ENCODE results near the gene LEPR.

LEPR gene

DNA sequence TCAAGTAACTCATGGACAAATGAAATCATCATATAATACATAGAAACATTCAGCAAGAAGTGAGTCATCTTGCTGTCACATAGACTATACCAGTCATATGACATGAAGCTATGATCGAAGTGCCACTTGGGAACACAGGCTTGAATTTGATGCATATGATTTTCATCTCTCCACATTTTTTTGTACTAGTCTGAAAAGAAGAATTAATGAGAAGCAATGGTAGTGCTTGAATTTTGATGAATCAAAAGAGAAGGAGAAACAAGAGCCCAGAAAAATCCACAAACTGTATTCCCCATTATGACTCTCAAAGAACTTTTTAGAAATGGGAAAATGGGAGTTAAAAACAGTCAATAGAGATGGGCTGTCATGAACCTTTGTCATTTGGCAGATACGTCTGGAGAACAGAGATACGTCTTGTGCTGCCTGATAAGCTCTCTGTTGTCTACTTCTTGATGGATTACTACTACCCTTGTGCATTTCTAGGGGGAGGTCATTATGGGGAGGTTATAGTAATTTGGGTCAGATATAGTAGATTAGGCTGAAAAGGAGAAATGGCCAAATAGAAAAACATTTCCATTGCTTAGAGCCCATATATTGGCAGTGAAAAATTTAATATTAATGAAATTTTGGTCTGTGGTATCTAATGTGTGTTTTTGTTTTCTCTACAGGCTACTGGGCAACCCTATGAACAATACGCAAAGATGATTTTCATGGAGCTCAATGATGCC is 8.0 kb upstream of the LEPR start:
- no peak for DNase-seq (ENCODE audit: low read depth in 2 of 2)

- DNase-seq (ENCODE audit: low read depth in 2 of 2): no peak
Measured at GRCh38 chr1:65412984-65413375, 7.5 kb upstream of the LEPR start.

- no peak for DNase-seq (ENCODE audit: low read depth in 2 of 2)
Measured at GRCh38 chr1:65414538-65414937, 5.9 kb upstream of the LEPR start.

DNA sequence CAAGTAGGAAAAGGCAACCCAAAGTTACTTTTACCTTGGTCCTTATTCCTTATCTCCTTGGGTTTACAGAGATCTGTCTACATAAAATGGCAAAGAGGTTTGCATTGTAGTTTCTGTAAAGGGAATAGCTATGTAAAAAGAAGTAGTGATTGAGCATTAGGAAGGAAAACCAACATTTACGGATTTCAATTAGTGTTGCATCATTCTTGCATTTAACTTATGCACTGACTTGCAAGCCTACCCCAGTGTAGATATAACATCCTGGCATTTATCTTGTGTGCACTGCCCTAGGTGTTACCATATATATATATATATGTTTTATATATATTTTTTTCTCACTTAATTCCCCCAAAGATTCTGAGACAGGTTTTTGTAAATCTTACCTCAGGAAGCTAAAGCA is 3.7 kb upstream of the LEPR start:
- no peak for DNase-seq (ENCODE audit: low read depth in 2 of 2)

DNA sequence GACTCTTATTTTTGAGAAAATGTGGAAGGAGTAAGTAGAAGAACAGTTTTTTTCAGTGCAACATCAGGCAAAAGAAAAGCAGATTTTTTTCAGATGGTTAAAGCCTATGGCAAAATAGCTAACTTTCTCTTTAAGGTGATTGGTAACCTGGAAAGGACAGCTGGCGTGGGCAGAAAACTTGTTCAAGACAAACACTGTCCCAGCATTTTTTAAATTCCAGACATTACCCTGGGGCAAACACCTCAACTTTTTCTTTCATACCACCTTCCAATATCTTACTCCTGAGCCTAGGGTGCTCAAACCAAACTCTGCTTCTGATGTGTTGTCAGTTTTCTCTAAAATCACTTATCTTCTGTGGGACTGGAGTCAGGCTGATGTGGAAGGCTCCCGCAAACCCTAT is 2.7 kb upstream of the LEPR start:
- DNase-seq (ENCODE audit: low read depth in 2 of 2): no peak

- DNase-seq (ENCODE audit: low read depth in 2 of 2): no peak
Measured at GRCh38 chr1:65418522-65419185, 1.8 kb upstream of the LEPR start.

DNA sequence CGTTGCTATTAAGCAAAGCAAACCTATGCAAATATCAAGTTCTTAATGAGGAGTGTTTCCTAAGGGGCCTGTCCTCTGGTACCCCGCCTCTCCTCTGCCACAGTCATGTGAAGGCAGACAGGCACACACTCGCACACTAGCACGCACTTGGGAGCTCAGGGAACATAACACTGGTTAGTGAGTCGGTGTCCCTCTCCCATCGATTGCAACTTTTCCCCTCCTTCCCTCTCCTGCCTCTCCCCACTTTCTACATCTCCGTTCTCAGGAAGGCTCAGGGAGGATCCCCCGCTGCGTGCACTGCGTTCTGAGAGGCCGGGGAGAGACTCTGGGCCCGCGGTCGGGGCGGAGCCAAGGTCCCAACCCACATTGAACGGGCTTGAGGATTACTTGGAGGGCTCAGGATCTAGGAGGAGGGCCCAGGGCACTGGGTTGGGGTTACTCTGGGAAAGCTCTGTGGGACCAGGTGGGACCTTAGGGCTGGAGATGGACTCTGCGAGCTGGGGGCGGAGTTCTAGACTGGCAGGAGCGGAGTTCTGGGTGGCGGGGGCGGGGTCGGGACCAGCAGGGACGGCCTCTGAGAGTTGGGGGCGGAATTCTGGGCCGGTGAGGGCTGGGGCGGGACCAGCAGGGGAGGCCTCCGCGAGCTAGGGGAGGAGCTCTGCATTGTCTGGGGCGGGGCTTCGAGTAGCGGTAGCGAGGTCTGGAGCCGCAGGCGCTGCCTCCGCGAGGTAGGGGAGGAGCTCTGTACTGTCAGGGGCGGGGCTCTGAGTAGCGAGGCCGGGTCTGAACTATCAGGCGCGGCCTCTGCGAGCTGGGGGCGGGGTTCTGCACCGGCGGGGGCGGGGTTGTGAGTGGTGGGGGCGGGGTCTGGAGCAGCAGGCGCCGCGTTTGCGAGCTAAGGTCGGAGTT is 533 bp upstream of the LEPR start:
- DNase-seq (ENCODE audit: low read depth in 2 of 2): peak; percentile 97 to 98

GRCh38 chr1:65421351-65422025 is 1.0 kb downstream of the LEPR start:
- DNase-seq (ENCODE audit: low read depth in 2 of 2): no peak

GRCh38 chr1:65422241-65423203 is 2.1 kb downstream of the LEPR start:
- no peak for DNase-seq (ENCODE audit: low read depth in 2 of 2)

- no peak for DNase-seq (ENCODE audit: low read depth in 2 of 2)
Measured at GRCh38 chr1:65423884-65424572, 3.6 kb downstream of the LEPR start.

DNA sequence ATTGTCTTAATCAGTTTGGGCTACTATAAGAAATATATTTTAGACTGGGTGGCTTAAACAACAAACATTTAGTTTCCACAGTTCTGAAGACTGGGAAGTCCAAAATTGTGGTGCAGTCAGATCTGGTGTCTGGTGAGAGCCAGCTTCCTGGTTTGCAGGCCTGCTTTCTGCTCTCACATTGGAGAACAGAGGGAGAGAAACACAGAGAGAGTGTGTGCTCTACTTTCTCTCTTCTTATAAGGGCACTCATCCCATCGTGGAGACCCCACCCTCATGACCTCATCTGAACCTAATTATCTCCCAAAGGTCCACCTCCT is 4.1 kb downstream of the LEPR start:
- no peak for DNase-seq (ENCODE audit: low read depth in 2 of 2)

GRCh38 chr1:65425006-65425405 is 4.5 kb downstream of the LEPR start:
- DNase-seq (ENCODE audit: low read depth in 2 of 2): no peak

GRCh38 chr1:65425697-65426096 is 5.2 kb downstream of the LEPR start:
- no peak for DNase-seq (ENCODE audit: low read depth in 2 of 2)

- no peak for DNase-seq (ENCODE audit: low read depth in 2 of 2)
Measured at GRCh38 chr1:65429078-65429477, 8.6 kb downstream of the LEPR start.

DNA sequence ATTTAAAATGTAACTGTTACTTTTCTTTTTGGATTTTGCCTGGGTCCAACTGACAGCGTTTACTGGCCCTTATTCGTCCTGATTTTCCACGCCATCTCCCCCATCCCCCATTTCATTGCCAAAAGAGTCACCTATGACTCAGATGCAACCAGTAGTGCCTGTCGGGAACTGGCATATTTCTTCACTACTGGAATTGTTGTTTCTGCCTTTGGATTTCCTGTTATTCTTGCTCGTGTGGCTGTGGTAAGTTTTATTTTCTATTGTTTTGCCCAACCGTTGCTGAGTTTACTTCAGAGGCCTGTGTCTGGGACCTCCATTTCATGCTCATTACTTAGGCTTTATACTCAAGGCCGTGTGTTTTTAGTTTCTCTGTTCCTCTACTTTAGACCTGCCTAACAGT is 9.3 kb downstream of the LEPR start:
- DNase-seq (ENCODE audit: low read depth in 2 of 2): no peak

DNA sequence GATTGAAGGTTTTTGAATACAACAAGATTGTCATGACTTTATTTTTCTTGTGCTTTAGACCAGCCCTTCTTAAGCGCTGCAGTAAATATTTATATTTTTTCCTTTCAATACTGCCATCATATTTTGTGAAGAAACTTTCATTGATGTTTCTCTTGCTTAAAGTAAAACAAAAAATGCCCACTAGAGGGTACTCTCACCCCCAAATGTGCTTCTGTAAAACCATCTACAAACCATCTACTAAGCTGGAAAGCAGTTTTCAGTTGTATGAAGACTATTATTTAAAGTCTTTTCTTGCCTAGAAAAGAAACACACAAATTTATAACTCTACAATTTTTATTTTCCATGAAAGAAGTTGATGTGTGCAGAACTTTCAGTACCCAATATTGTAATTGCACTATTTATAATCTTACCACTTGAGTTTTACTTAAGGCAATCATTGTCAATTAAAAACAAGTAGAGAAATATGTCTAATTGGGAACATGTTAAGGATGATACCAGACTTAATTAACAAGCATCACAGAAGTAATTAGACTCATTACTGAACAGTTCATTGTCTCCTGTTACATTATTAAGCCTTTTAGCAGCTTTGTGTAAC is 10.7 kb downstream of the LEPR start:
- no peak for DNase-seq (ENCODE audit: low read depth in 2 of 2)

GRCh38 chr1:65432918-65433317 is 12.4 kb downstream of the LEPR start:
- no peak for DNase-seq (ENCODE audit: low read depth in 2 of 2)

- DNase-seq (ENCODE audit: low read depth in 2 of 2): no peak
Measured at GRCh38 chr1:65434255-65434654, 13.8 kb downstream of the LEPR start.

DNA sequence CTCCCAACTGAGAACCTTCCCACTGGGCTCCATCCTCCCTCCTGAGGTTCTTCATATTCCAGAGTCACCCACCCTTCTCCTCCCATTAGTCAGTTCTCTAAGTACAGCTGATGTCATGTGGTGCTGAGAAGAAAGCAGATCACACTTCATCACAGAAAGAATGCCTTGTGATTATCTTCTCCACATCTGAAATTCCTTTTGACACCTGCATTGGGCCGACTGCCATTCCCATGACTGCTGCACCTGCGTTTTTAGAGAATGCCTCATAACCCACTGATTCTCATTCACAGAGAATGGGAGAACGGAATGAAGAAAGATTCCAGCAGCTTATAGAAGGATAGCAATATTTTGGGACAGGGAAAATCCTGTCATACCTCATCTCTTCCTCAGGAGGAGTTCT is 14.3 kb downstream of the LEPR start:
- no peak for DNase-seq (ENCODE audit: low read depth in 2 of 2)

GRCh38 chr1:65435987-65436386 is 15.5 kb downstream of the LEPR start:
- DNase-seq (ENCODE audit: low read depth in 2 of 2): no peak
